Liver (tissue), 9 donors: ENCODE data around the gene ACOT11. TPM values are rescaled to one million over a fixed set of nuclear protein-coding genes. Genes with fewer than 3 reads are reported as not detected.

ENCODE experiments used
- DNase-seq: peaks from one replicate; pipeline ENCODE4 v3.0.0-alpha.2; 2017; ENCODE audit warnings: low spot score
- H3K27ac ChIP-seq, 2 donors: one replicate each; pipeline ENCODE4 v1.7.0; 2013; ENCODE audit warnings: inconsistent platforms in 2 of 2, low read length in 2 of 2, control low read depth in 1 of 2, low read depth in 1 of 2, mild to moderate bottlenecking in 1 of 2
- H3K27me3 ChIP-seq, 4 donors: one replicate each; pipeline versions ENCODE4 v1.6.1 to v1.7.0; 2013; ENCODE audit warnings: low read length in 3 of 4, inconsistent platforms in 1 of 4, mild to moderate bottlenecking in 1 of 4, moderate library complexity in 1 of 4; ENCODE audit not compliant: control insufficient read depth in 4 of 4, insufficient read depth in 4 of 4
- H3K36me3 ChIP-seq, 4 donors: one replicate each; pipeline versions ENCODE4 v1.6.1 to v1.7.0; 2013; ENCODE audit warnings: low read length in 3 of 4, mild to moderate bottlenecking in 3 of 4, low read depth in 1 of 4, moderate library complexity in 1 of 4; ENCODE audit not compliant: control insufficient read depth in 4 of 4, insufficient read depth in 3 of 4
- H3K4me1 ChIP-seq, 4 donors: one replicate each; pipeline versions ENCODE4 v1.6.1 to v1.7.0; 2013; ENCODE audit warnings: low read length in 3 of 4, mild to moderate bottlenecking in 3 of 4, moderate library complexity in 1 of 4; ENCODE audit not compliant: control insufficient read depth in 4 of 4, insufficient read depth in 4 of 4
- H3K4me3 ChIP-seq, 3 donors: one replicate each; pipeline versions ENCODE4 v1.6.1 to v1.7.0; 2013; ENCODE audit warnings: low read length in 3 of 3, control low read depth in 1 of 3, low read depth in 1 of 3, mild to moderate bottlenecking in 1 of 3
- H3K9ac ChIP-seq, 2 donors: one replicate each; pipeline ENCODE4 v1.7.0; 2013; ENCODE audit warnings: low read length in 2 of 2, mild to moderate bottlenecking in 2 of 2, moderate library complexity in 2 of 2, control low read depth in 1 of 2, low read depth in 1 of 2
- H3K9me3 ChIP-seq, 4 donors: one replicate each; pipeline versions ENCODE4 v1.6.1 to v1.7.0; 2013; ENCODE audit warnings: low read length in 3 of 4; ENCODE audit not compliant: control insufficient read depth in 4 of 4
- ATF3 ChIP-seq: IDR thresholded peaks from 2 replicates; pipeline ENCODE4 v1.6.1; 2016; ENCODE audit warnings: antibody characterized with exemption
- EGR1 ChIP-seq, 2 donors: IDR thresholded peaks; 2 replicates each; pipeline ENCODE4 v1.6.1; 2016 to 2018; ENCODE audit warnings: antibody characterized with exemption in 2 of 2, low read depth in 2 of 2
- FOXA1 ChIP-seq: IDR thresholded peaks from 2 replicates; pipeline ENCODE4 v1.6.1; 2016; ENCODE audit warnings: antibody characterized with exemption
- FOXA2 ChIP-seq: IDR thresholded peaks from 2 replicates; pipeline ENCODE4 v1.6.1; 2016; ENCODE audit warnings: antibody characterized with exemption
- GABPA ChIP-seq, 2 donors: IDR thresholded peaks in 1 of 2; conservative IDR thresholded peaks in 1 of 2; 2 replicates each; pipeline ENCODE4 v1.6.1; 2016; ENCODE audit warnings: antibody characterized with exemption in 2 of 2, mild to moderate bottlenecking in 1 of 2, moderate library complexity in 1 of 2
- HNF4A ChIP-seq, 2 donors: conservative IDR thresholded peaks; 2 replicates each; pipeline ENCODE4 v1.6.1; 2016; ENCODE audit warnings: antibody characterized with exemption in 2 of 2, mild to moderate bottlenecking in 2 of 2
- HNF4G ChIP-seq: IDR thresholded peaks from 2 replicates; pipeline ENCODE4 v1.6.1; 2016; ENCODE audit warnings: antibody characterized with exemption
- JUND ChIP-seq, 2 donors: IDR thresholded peaks; 2 replicates each; pipeline ENCODE4 v1.6.1; 2016; ENCODE audit warnings: antibody characterized with exemption in 2 of 2
- NR2F2 ChIP-seq: IDR thresholded peaks from 2 replicates; pipeline ENCODE4 v1.6.1; 2016; ENCODE audit warnings: antibody characterized with exemption
- RAD21 ChIP-seq, 2 donors: IDR thresholded peaks; 2 replicates each; pipeline ENCODE4 v1.6.1; 2016; ENCODE audit warnings: antibody characterized with exemption in 2 of 2, mild to moderate bottlenecking in 2 of 2
- REST ChIP-seq: IDR thresholded peaks from 2 replicates; pipeline ENCODE4 v1.6.1; 2016; ENCODE audit warnings: antibody characterized with exemption, mild to moderate bottlenecking
- SP1 ChIP-seq: IDR thresholded peaks from 2 replicates; pipeline ENCODE4 v1.6.1; 2018; ENCODE audit warnings: antibody characterized with exemption, mild to moderate bottlenecking
- TAF1 ChIP-seq: conservative IDR thresholded peaks from 2 replicates; pipeline ENCODE4 v1.6.1; 2016; ENCODE audit warnings: antibody characterized with exemption, mild to moderate bottlenecking
- WGBS: extraction: QIAGEN DNeasy Blood & Tissue Kit; methylation state at CpG from one replicate; pipeline ENCODE4 v1.1.7; 2013; 5-methylcytosine and 5-hydroxymethylcytosine counted together
- polyA plus RNA-seq, 2 donors: library from polyadenylated mRNA; stranded (reverse) in 1 of 2; unstranded in 1 of 2; fragments of 200-250 nt in 1 of 2; fragments of >200 nt in 1 of 2; fragmentation: Nextera tagmentation in 1 of 2; extraction: Ambion mirVana in 1 of 2; gene quantifications; one replicate each; pipeline versions ENCODE4 v1.2.1 to v1.2.3, GENCODE V29; 2013 to 2015
- total RNA-seq, 2 donors: library from RNA; depleted of rRNA; stranded (reverse); fragments of >200 nt; gene quantifications; one replicate each; pipeline ENCODE4 v1.2.3, GENCODE V29; 2014
- TF ChIP-seq, protein P1 (sequence below): IDR thresholded peaks from 2 replicates; pipeline ENCODE4 v1.6.1; 2016; ENCODE audit warnings: antibody characterized with exemption
- TF ChIP-seq, protein P2 (sequence below): fragments of 150-350 bp; IDR thresholded peaks from 2 replicates; pipeline ENCODE4 v1.5.1; 2017; ENCODE audit warnings: improper control_type of control experiment, low read depth, low read length; ENCODE audit not compliant: missing input control
- TF ChIP-seq, protein P3 (sequence below): IDR thresholded peaks from 2 replicates; pipeline ENCODE4 v1.6.1; 2016; ENCODE audit warnings: antibody characterized with exemption
- donor health status: healthy.
- donor health status: healthy.
- donor health status: healthy.
- donor health status: healthy.
- donor health status: healthy.

The ACOT11 gene
- total RNA-seq (1 to 10 TPM in 1 of 2 donors, under 1 TPM in 1; 0.84 to 1.1 TPM), polyA plus RNA-seq (under 1 TPM; 0.13 to 0.17 TPM)

GRCh38 chr1:54547601-54548388 lies at the start of gene ACOT11:
Gene ACOT11 (plus strand): TSS chr1:54548228. CDS start chr1:54548310, 82 bp downstream.
- H3K4me1 ChIP-seq, result peaks cover 0 to 3% (median 0%) of the 10 kb centered on the region in 4 donors
- 68% methylated on average over 25 of the region's 25 CpGs for WGBS
- no peak within 1 kb of the TSS for H3K27ac ChIP-seq
- no peak within 1 kb of the TSS for H3K4me3 ChIP-seq
- TF ChIP-seq FOXA2 (no peak), GABPA (IDR thresholded peaks at IDR 0.05 in 1 of 2, conservative IDR thresholded peaks at IDR 0.05 in 1 of 2) (no peak), TAF1 (no peak), REST (no peak), SP1 (no peak), JUND (IDR thresholded peaks at IDR 0.05) (no peak), HNF4G (no peak), ATF3 (no peak), RAD21 (IDR thresholded peaks at IDR 0.05) (peak in 1 of 2 donors; percentile 53), NR2F2 (peak; percentile 15), FOXA1 (no peak), HNF4A (conservative IDR thresholded peaks at IDR 0.05) (no peak), EGR1 (IDR thresholded peaks at IDR 0.05; ENCODE audit: low read depth in 2 of 2) (no peak)
- TF ChIP-seq, protein P1, sequence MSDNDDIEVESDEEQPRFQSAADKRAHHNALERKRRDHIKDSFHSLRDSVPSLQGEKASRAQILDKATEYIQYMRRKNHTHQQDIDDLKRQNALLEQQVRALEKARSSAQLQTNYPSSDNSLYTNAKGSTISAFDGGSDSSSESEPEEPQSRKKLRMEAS, result no peak
- TF ChIP-seq, protein P2, sequence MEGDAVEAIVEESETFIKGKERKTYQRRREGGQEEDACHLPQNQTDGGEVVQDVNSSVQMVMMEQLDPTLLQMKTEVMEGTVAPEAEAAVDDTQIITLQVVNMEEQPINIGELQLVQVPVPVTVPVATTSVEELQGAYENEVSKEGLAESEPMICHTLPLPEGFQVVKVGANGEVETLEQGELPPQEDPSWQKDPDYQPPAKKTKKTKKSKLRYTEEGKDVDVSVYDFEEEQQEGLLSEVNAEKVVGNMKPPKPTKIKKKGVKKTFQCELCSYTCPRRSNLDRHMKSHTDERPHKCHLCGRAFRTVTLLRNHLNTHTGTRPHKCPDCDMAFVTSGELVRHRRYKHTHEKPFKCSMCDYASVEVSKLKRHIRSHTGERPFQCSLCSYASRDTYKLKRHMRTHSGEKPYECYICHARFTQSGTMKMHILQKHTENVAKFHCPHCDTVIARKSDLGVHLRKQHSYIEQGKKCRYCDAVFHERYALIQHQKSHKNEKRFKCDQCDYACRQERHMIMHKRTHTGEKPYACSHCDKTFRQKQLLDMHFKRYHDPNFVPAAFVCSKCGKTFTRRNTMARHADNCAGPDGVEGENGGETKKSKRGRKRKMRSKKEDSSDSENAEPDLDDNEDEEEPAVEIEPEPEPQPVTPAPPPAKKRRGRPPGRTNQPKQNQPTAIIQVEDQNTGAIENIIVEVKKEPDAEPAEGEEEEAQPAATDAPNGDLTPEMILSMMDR, result no peak
- TF ChIP-seq, protein P3, sequence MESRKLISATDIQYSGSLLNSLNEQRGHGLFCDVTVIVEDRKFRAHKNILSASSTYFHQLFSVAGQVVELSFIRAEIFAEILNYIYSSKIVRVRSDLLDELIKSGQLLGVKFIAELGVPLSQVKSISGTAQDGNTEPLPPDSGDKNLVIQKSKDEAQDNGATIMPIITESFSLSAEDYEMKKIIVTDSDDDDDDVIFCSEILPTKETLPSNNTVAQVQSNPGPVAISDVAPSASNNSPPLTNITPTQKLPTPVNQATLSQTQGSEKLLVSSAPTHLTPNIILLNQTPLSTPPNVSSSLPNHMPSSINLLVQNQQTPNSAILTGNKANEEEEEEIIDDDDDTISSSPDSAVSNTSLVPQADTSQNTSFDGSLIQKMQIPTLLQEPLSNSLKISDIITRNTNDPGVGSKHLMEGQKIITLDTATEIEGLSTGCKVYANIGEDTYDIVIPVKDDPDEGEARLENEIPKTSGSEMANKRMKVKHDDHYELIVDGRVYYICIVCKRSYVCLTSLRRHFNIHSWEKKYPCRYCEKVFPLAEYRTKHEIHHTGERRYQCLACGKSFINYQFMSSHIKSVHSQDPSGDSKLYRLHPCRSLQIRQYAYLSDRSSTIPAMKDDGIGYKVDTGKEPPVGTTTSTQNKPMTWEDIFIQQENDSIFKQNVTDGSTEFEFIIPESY, result no peak
- H3K36me3 ChIP-seq, result no peaks in the 10 kb centered on the region
- H3K27me3 ChIP-seq, result no peaks in the 10 kb centered on the region
- no peaks in the 10 kb centered on the region for H3K9me3 ChIP-seq
- H3K9ac ChIP-seq, result no peak within 1 kb of the TSS
- DNase-seq, result no peak
